Astrocyte (in vitro differentiated cells and primary cell): ENCODE data around the gene PPIL3. TPM values are rescaled to one million over a fixed set of nuclear protein-coding genes. Genes with fewer than 3 reads are reported as not detected.

ENCODE experiments used
- DNase-seq: peaks from one replicate; pipeline ENCODE4 v3.0.0-alpha.2; 2010; ENCODE audit warnings: low read depth
- FAIRE-seq: peaks from 2 replicates; lab custom pipeline; 2011; peaks lifted over from hg19 to GRCh38; lab: Jason Lieb, UNC
- H2AFZ ChIP-seq: 2 replicates; pipeline ENCODE4 v1.6.0; 2012; ENCODE audit warnings: low read depth, low read length, inconsistent platforms
- H3K27ac ChIP-seq: 2 replicates; pipeline ENCODE4 v1.5.1; 2011; ENCODE audit warnings: low read depth, low read length, inconsistent platforms
- H3K27me3 ChIP-seq: 2 replicates; pipeline ENCODE4 v1.6.0; 2011; ENCODE audit warnings: low read length, inconsistent platforms; ENCODE audit not compliant: insufficient read depth
- H3K36me3 ChIP-seq: 2 replicates; pipeline ENCODE4 v1.5.1; 2011; ENCODE audit warnings: low read length, inconsistent platforms; ENCODE audit not compliant: insufficient read depth
- H3K4me1 ChIP-seq: 2 replicates; pipeline ENCODE4 v1.5.1; 2011; ENCODE audit warnings: low read length, inconsistent platforms; ENCODE audit not compliant: insufficient read depth
- H3K4me2 ChIP-seq: 2 replicates; pipeline ENCODE4 v1.6.0; 2012; ENCODE audit warnings: low read length, inconsistent platforms
- H3K4me3 ChIP-seq: 2 replicates; pipeline ENCODE4 v1.5.1; 2011; ENCODE audit warnings: low read depth, mild to moderate bottlenecking, low read length, inconsistent platforms; ENCODE audit not compliant: insufficient read depth
- H3K79me2 ChIP-seq: 2 replicates; pipeline ENCODE4 v1.6.0; 2012; ENCODE audit warnings: mild to moderate bottlenecking, low read length, inconsistent platforms; ENCODE audit not compliant: insufficient read depth
- H3K9ac ChIP-seq: 2 replicates; pipeline ENCODE4 v1.6.0; 2012; ENCODE audit warnings: mild to moderate bottlenecking, low read length, inconsistent platforms
- H3K9me3 ChIP-seq: 2 replicates; pipeline ENCODE4 v1.5.1; 2012; ENCODE audit warnings: low read depth, mild to moderate bottlenecking, low read length, inconsistent platforms; ENCODE audit not compliant: insufficient read depth
- H4K20me1 ChIP-seq: 2 replicates; pipeline ENCODE4 v1.6.0; 2012; ENCODE audit warnings: low read length, inconsistent platforms; ENCODE audit not compliant: insufficient read depth
- H3K27ac Mint-ChIP-seq: one replicate; pipeline ENCODE4 v1.8.0; 2021; ENCODE audit warnings: mild to moderate bottlenecking, mixed read lengths; ENCODE audit not compliant: unreplicated experiment
- H3K27me3 Mint-ChIP-seq: one replicate; pipeline ENCODE4 v1.8.0; 2021; ENCODE audit warnings: low read depth, mixed read lengths; ENCODE audit not compliant: unreplicated experiment
- H3K36me3 Mint-ChIP-seq: one replicate; pipeline ENCODE4 v1.8.0; 2021; ENCODE audit warnings: low read depth, mixed read lengths; ENCODE audit not compliant: unreplicated experiment
- H3K4me1 Mint-ChIP-seq: one replicate; pipeline ENCODE4 v1.8.0; 2021; ENCODE audit warnings: low read depth, mixed read lengths; ENCODE audit not compliant: unreplicated experiment
- H3K4me3 Mint-ChIP-seq: one replicate; pipeline ENCODE4 v1.8.0; 2021; ENCODE audit warnings: mild to moderate bottlenecking, moderate library complexity, mixed read lengths; ENCODE audit not compliant: unreplicated experiment
- H3K9me3 Mint-ChIP-seq: one replicate; pipeline ENCODE4 v1.8.0; 2021; ENCODE audit warnings: mild to moderate bottlenecking, mixed read lengths; ENCODE audit not compliant: unreplicated experiment
- EZH2 ChIP-seq: IDR thresholded peaks from 2 replicates; pipeline ENCODE4 v1.6.1; 2012; ENCODE audit warnings: mild to moderate bottlenecking, low read length, inconsistent platforms; ENCODE audit not compliant: insufficient read depth
- total RNA-seq: library from RNA; stranded (reverse); gene quantifications from 2 replicates; pipeline ENCODE4 v1.2.1, GENCODE V29; 2021
- TF ChIP-seq, protein P1 (sequence below): IDR thresholded peaks from 2 replicates; pipeline ENCODE4 v1.5.1; 2011; ENCODE audit warnings: low read depth, mild to moderate bottlenecking, inconsistent platforms, low read length, moderate library complexity; ENCODE audit not compliant: insufficient read depth

PPIL3 gene
- total RNA-seq, 1 donor from 2014 or later: 34.8 TPM

DNA sequence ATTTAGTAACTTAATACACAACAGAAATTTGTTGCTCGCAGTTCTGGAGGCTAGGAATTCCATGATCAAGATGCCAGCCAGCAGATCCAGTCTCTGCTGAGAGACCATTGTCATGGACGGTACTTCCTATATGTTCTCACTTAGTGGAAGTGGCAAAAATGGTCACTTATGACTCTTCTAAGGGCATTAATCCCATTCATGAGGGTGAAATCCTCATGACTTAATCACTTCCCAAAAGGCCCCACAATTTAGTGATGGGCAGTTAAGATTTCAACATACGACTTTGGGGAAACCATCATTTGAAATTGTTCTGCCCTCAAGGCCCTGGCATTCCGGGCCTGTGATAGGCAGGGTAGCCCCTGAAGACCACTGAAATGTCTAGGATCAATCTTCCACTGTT lies 54.2 kb downstream of the PPIL3 start:
- Histone ChIP-seq H3K4me2 (no peak overlapping the region), H3K4me1 (no peaks in the 10 kb centered on the region), H3K9me3 (peaks cover 2% of the 10 kb centered on the region), H3K9ac (no peak overlapping the region), H4K20me1 (no peaks in the 10 kb centered on the region), H2AFZ (no peak overlapping the region), H3K27me3 (no peaks in the 10 kb centered on the region), H3K79me2 (no peaks in the 10 kb centered on the region), H3K27ac (no peak overlapping the region), H3K4me3 (no peak overlapping the region), H3K36me3 (no peaks in the 10 kb centered on the region)
- Mint-ChIP-seq H3K9me3 (peaks cover 9% of the 10 kb centered on the region), H3K27ac (no peak overlapping the region), H3K27me3 (no peaks in the 10 kb centered on the region), H3K4me1 (no peaks in the 10 kb centered on the region), H3K4me3 (no peak overlapping the region), H3K36me3 (no peaks in the 10 kb centered on the region)
- DNase-seq (no peak), FAIRE-seq (no peak)
- TF ChIP-seq EZH2: no peak
- TF ChIP-seq, protein P1, sequence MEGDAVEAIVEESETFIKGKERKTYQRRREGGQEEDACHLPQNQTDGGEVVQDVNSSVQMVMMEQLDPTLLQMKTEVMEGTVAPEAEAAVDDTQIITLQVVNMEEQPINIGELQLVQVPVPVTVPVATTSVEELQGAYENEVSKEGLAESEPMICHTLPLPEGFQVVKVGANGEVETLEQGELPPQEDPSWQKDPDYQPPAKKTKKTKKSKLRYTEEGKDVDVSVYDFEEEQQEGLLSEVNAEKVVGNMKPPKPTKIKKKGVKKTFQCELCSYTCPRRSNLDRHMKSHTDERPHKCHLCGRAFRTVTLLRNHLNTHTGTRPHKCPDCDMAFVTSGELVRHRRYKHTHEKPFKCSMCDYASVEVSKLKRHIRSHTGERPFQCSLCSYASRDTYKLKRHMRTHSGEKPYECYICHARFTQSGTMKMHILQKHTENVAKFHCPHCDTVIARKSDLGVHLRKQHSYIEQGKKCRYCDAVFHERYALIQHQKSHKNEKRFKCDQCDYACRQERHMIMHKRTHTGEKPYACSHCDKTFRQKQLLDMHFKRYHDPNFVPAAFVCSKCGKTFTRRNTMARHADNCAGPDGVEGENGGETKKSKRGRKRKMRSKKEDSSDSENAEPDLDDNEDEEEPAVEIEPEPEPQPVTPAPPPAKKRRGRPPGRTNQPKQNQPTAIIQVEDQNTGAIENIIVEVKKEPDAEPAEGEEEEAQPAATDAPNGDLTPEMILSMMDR: no peak

DNA sequence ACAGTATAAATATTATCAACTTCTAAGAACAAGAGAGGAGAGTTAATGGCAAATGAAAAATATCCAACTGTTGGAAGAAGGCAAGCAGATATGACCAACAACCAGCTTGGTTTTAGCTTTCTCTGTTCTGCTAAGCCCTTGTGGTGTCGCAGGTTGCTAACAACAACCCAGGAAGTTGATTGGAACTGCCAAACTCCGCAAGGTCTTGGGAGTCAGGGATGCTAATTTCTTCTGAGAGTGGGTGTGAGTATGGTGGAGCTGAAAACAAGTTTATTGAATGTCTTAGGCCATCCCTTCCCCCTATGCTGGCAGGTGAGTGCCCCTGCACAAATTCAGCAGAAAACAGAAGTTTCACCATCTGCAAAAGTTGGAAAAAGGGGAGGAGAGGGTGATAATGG lies 59.6 kb downstream of the PPIL3 start:
- Mint-ChIP-seq H3K4me1 (no peaks in the 10 kb centered on the region), H3K9me3 (no peaks in the 10 kb centered on the region), H3K27me3 (no peaks in the 10 kb centered on the region), H3K4me3 (no peak overlapping the region), H3K27ac (no peak overlapping the region), H3K36me3 (no peaks in the 10 kb centered on the region)
- no peaks in the 10 kb centered on the region for H3K4me1 ChIP-seq
- no peak for FAIRE-seq
- H3K9ac ChIP-seq: no peak overlapping the region
- H3K4me3 ChIP-seq: no peak overlapping the region
- no peak overlapping the region for H2AFZ ChIP-seq
- DNase-seq: no peak
- H3K9me3 ChIP-seq: no peaks in the 10 kb centered on the region
- no peak overlapping the region for H3K4me2 ChIP-seq
- H3K27me3 ChIP-seq: no peaks in the 10 kb centered on the region
- H3K79me2 ChIP-seq: no peaks in the 10 kb centered on the region
- H3K36me3 ChIP-seq: no peaks in the 10 kb centered on the region
- peaks cover 4% of the 10 kb centered on the region for H4K20me1 ChIP-seq
- TF ChIP-seq, protein P1: no peak
- no peak for TF ChIP-seq EZH2
- H3K27ac ChIP-seq: no peak overlapping the region

DNA sequence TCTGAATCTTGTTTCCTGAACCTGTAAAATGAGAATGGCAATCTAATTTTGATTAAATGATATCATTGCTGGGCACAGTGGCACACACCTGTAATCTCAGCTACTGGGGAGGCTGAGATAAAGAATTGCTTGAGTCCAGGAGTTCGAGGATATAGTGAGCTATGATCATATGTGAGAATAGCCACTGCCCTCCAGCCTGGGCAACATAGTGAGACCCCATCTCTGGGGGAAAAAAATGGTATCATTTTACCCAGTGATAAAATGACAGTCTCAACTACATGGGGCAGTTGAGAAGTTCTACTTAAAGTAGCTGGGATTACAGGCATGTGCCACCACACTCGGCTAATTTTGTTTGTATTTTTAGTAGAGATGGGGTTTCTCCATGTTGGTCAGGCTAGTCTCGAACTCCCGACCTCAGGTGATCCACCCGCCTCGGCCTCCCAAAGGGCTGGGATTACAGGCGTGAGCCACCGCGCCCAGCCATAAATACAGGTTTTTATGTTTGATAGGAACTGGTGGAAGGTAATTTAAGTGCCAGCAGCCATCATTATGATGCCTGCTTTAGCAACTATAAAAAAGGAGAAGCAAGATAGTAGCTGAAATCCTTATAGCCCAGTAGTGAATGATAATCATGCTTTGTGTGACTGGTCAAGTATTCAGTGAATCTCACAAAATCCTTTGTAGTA lies 60.2 kb downstream of the PPIL3 start:
- Mint-ChIP-seq H3K27me3 (no peaks in the 10 kb centered on the region), H3K4me3 (no peak overlapping the region), H3K4me1 (no peaks in the 10 kb centered on the region), H3K36me3 (no peaks in the 10 kb centered on the region), H3K27ac (no peak overlapping the region), H3K9me3 (no peaks in the 10 kb centered on the region)
- no peaks in the 10 kb centered on the region for H3K9me3 ChIP-seq
- no peak overlapping the region for H2AFZ ChIP-seq
- FAIRE-seq (no peak), DNase-seq (no peak)
- H3K4me1 ChIP-seq: no peaks in the 10 kb centered on the region
- no peak overlapping the region for H3K27ac ChIP-seq
- no peak overlapping the region for H3K4me2 ChIP-seq
- H3K36me3 ChIP-seq: no peaks in the 10 kb centered on the region
- no peaks in the 10 kb centered on the region for H3K27me3 ChIP-seq
- H4K20me1 ChIP-seq: peaks cover 4% of the 10 kb centered on the region
- H3K9ac ChIP-seq: no peak overlapping the region
- no peaks in the 10 kb centered on the region for H3K79me2 ChIP-seq
- no peak for TF ChIP-seq EZH2
- TF ChIP-seq, protein P1: no peak
- no peak overlapping the region for H3K4me3 ChIP-seq
